GM19455 (cell line): ENCODE data around the gene CSAD.

Experiments
- ATAC-seq: cut with Tn5 transposase; IDR thresholded peaks from one replicate; pipeline ENCODE4 v1.9.1; 2021; ENCODE audit not compliant: unreplicated experiment

The CSAD gene

GRCh38 chr12:53151039-53151438 is 29.7 kb downstream of the CSAD start:
- no peak for ATAC-seq

- ATAC-seq: no peak
These were observed 33.1 kb downstream of the CSAD start for GRCh38 chr12:53147653-53148052.

GRCh38 chr12:53147181-53147580 is 33.5 kb downstream of the CSAD start:
- ATAC-seq: no peak

DNA sequence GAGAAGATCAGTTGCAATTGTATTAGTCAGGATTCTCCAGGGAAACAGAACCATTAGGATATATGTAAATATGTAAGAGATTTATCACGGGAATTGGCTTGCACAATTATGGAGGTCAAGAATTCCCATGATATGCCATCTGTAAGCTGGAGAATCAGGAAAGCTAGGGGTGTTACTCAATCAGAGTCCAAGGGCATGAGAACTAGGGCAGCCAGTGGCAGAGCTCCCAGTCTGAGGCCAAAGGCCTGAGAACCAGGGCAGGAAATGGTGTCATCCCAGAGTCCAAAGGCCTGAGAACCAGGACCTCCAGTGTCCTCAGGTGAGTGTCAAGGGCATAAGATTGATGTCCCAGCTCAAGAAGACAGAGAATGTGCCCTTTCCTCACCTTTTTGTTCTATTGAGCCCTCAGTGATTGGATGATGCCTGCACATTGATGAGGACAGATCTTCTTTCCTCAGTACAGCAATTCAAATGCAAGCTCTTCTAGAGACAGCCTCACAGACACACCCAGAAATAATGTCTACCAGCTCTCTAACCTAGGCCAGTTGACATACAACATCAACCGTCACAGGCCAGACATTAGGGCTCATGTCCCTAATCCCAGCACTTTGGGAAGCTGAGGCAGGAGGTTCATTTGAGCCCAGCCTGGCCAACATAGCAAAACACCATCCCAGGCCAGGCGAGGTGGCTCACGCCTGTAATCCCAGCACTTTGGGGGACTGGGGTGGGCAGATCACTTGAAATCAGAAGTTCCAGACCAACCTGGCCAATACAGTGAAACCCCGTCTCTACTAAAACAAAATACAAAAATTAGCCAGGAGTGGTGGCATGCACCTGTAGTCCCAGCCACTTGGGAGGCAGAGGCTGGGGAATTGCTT is 35.1 kb downstream of the CSAD start:
- ATAC-seq: no peak

GRCh38 chr12:53143355-53143754 is 37.4 kb downstream of the CSAD start:
- no peak for ATAC-seq

GRCh38 chr12:53133722-53134121 is 47.0 kb downstream of the CSAD start:
- ATAC-seq: no peak

GRCh38 chr12:53131844-53132243 is 48.9 kb downstream of the CSAD start:
- no peak for ATAC-seq

DNA sequence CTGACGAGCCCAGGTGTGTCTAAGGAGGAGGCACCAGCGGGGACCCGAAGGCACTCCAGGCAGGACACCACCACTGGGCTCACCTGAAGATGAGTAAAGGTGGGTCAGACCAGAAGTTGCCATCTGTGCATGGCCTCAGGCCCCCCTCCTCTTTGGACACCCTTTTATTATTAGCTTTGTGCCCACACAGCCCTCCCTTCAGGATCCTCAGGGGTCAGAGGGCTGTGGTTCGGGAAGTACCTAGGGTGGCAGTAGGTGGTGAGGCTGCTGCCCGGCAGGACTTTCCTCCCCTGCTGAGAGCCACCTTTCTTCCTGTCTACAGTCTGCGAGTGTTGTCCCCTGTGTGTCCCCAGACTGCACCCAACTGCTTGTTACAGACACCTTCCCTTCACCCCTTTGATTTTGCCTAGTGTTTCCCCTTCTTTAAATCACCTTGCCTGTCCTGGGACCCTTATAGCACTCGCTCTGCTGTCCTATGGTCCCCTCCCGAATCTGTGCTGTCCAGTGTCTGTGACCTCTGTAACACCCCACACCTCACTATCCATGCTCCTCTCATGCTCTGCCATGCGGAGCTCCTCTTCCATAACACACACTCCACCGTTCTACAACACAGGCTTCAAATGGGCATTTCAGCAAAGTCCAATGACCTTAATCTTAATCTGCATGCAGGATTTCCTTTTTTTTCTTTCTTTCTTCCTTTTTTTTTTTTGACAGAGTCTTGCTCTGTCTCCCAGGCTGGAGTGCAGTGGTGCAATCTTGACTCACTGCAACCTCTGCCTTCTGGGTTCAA is 51.8 kb downstream of the CSAD start:
- ATAC-seq: no peak

DNA sequence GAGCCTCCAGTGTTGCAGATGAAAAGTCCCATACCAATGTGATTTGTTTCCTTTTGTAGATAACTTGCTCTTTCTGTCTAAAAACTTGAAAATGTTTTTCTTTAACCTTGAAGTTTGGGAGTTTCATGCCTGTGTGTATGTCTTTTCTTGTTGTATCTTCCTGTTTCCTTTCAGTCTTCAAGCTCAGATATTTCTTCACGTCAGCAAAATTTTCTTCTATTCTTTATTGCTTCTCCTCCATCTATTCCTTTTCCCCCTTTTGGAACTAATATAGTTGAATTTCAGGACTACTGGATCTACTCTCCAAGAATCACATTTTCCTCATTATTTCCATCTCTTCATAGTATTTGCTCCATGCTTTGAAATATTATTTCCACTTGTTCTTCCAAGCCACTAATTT is 53.6 kb downstream of the CSAD start:
- ATAC-seq: no peak

DNA sequence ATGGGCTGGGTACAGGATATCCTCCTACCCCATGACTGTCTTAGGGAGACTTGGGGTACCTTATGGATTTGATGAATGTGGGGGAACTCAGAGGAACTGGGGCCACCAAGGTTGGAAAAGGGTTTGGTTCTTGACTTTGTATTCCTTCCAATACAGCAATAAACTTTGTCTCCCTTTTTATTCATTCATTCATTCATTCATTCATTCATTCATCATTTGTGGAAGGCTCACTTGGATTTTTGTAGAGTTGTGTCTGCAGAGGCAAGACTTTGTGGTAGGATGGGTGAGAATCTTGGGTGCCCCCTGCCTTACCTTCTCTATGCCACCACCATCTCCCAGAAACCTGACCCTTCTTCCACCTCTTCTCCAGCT is 56.4 kb downstream of the CSAD start:
- ATAC-seq: no peak

DNA sequence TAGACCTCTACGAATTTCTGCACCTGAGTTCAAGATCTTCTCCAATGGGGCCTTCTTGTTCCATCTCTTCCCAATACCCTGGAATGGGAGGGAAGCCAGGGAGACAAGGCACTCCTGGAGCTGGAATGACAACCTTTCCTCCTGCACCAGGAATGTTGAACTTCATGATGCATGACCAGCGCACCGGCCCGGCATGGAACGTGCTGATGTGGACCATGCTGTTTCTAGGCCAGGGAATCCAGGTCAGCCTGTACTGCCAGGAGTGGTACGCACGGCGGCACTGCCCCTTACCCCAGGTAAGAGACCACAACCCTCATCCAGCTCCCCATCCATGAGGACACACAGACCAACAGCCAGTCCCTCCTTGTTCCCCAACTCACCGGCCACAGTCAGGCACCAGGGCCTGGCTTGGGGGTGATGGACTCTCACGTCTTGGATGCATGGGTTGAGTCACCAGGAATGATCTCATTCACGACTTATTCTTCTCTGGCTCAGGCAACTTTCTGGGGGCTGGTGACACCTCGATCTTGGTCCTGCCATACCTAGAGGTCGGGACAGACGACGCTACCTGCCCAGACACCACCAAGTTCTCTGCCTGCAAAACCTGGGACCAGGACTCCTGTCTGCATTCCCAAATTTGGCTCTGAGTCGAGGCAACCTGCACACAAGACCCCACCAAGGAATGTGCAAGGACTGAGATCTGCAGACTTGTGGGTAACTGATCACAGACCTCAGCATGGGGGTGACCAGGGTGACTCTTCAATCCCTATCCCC is 57.0 kb downstream of the CSAD start:
- ATAC-seq: no peak

- no peak for ATAC-seq
These were observed 57.7 kb downstream of the CSAD start for GRCh38 chr12:53122961-53123468.

DNA sequence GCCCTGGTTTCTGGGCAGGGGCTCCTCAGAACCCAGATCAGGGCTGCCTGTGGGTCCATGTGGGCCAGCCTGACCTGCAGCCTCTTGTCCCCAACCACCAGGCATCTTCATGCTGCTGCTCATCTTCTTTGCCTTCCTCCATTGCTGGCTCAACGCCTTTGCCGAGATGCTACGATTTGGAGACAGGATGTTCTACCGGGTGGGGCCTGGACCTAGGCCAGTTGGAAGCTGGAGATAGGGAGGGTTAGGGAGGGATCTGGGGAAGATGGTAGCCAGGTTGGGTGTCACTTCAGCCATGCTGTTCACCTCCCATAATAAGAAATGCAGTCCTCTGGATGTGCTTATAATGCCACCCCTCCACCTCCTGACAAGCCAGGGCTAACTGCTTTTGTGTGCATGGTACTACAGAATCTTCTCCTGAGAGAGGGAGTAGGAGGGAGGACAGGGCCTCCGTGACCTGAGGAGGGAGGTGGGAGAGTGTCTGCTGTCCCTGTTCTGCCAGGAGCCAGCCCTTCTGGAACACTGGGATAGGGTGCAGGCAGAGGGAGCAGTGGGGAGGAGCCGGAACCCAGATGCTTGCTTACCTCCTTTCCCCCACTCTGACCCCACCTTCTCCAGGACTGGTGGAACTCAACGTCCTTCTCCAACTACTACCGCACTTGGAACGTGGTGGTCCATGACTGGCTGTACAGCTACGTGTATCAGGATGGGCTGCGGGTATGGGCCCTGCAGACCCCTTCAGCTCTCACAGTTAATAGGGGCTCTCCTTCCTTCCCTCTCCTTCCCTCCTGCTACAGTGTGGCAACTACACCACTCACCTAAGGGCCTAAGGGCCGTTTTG is 59.8 kb downstream of the CSAD start:
- ATAC-seq: no peak

GRCh38 chr12:53118751-53119300 is 61.9 kb downstream of the CSAD start:
- ATAC-seq: no peak

- ATAC-seq: no peak
These were observed 64.7 kb downstream of the CSAD start for GRCh38 chr12:53115891-53116648.

DNA sequence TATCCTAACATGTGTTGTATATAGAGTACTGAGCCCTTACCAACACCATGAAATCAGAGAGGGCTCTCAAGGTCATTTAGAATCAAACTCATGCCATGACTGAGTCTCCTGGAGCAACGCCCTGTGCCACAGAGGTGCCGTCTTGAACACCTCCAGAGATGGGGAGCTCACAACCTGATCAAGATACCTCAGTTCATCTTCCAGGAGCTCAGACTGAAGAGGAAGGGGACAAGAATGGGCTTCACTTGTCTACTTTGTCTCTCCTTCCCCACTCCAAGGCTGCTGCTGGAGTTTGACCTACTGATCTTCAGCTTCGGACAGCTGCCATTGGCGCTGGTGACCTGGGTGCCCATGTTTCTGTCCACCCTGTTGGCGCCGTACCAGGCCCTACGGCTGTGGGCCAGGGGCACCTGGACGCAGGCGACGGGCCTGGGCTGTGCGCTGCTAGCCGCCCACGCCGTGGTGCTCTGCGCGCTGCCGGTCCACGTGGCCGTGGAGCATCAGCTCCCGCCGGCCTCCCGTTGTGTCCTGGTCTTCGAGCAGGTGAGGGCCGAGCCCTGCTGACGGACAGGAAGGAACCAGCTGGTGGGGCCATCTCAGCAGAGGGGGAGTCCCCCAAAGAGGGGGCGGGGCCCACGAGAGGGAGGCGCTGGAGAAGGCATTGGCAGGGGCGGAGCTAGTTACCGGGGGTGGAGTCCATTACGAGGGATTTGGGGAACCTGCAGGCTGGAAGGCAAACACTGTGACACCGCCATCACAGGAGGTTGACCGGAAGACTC is 65.4 kb downstream of the CSAD start:
- no peak for ATAC-seq

DNA sequence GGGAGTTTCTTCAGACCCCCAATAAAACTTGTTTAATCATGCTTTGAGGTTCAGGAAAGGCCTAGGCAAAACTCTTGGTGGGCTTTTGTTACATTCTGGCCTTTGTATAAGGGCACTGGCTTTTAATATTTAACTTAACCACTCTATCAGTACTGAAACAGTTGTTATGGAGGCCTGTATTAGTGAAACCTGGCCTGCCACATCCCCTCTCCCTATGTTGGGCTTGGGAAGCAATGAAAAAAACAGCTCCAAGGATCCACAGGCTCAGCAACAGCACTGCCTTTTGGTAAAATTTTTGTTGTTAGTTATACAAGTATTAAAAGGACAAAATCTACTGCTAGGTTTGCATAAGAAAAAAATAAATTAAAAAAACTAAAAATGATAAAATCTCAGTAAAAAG is 66.8 kb downstream of the CSAD start:
- ATAC-seq: no peak

DNA sequence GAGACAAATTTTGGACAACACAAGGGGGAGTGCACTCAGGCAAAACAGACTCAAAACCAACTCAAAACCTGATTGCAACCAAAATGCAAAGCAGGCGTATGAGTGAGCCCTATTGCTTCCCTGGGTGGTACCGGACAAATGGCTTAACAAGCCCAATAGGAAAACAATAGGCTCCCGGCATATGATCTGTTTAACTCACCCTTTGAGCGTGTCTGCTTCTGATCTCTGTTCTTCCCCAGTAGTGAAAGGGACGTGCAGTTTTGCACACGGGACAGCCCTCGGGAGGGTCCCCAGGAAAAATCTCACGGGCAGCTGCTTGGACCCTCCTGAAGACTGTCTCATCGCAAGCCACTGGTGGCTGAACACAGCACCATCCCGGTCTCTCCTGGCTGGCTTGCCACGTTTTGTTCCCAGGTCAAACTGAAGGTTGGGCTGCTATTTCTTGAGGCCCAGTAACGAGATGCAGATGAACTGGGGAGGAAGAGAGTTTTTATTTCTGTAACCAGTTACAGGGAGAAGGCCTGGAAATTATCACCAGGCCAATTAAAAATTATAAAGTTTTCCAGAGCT is 67.5 kb downstream of the CSAD start:
- no peak for ATAC-seq
